OCI-M2 (cell line): ENCODE results near the gene ADCY7.

Experiments used
- DNase-seq: peaks from one replicate; lab custom pipeline; 2025; ENCODE audit not compliant: unreplicated experiment; lab: John Stamatoyannopoulos, UW

The ADCY7 gene

GRCh38 chr16:50310308-50311133 is 44.2 kb downstream of the ADCY7 start:
- no peak for DNase-seq

GRCh38 chr16:50311134-50311528 is 44.8 kb downstream of the ADCY7 start:
- DNase-seq, result no peak

- no peak for DNase-seq
These were observed 45.6 kb downstream of the ADCY7 start for GRCh38 chr16:50311891-50312501.

- no peak for DNase-seq
These were observed 47.5 kb downstream of the ADCY7 start for GRCh38 chr16:50313596-50314478.

- DNase-seq, result no peak
These were observed 48.3 kb downstream of the ADCY7 start for GRCh38 chr16:50314665-50315064.

- DNase-seq, result no peak
These were observed 49.1 kb downstream of the ADCY7 start for GRCh38 chr16:50315346-50315997.

GRCh38 chr16:50316102-50316847 is 49.9 kb downstream of the ADCY7 start:
- no peak for DNase-seq

- DNase-seq, result no peak
These were observed 50.7 kb downstream of the ADCY7 start for GRCh38 chr16:50316848-50317630.

GRCh38 chr16:50318796-50319578 is 52.6 kb downstream of the ADCY7 start:
- no peak for DNase-seq

- DNase-seq, result no peak
These were observed 54.0 kb downstream of the ADCY7 start for GRCh38 chr16:50320310-50320709.

GRCh38 chr16:50322333-50322732 is 56.0 kb downstream of the ADCY7 start:
- no peak for DNase-seq

- no peak for DNase-seq
These were observed 57.1 kb downstream of the ADCY7 start for GRCh38 chr16:50323335-50324011.

- no peak for DNase-seq
These were observed 58.0 kb downstream of the ADCY7 start for GRCh38 chr16:50324345-50324744.

- no peak for DNase-seq
These were observed 59.9 kb downstream of the ADCY7 start for GRCh38 chr16:50326264-50326663.

- no peak for DNase-seq
These were observed 60.6 kb downstream of the ADCY7 start for GRCh38 chr16:50326835-50327465.

- no peak for DNase-seq
These were observed 63.3 kb downstream of the ADCY7 start for GRCh38 chr16:50329446-50330189.

- DNase-seq, result no peak
These were observed 65.2 kb downstream of the ADCY7 start for GRCh38 chr16:50331570-50331969.
